ENCODE results near the gene CRKL.

The CRKL gene

GRCh38 chr22:20885557-20886323, 31.5 kb upstream of the CRKL start (continued):
- TF ChIP-seq HIC1 (tag by site-specific recombination; IDR thresholded peaks at IDR 0.05), result peak; percentile 76
- TF ChIP-seq ZEB2 (tag by site-specific recombination; IDR thresholded peaks at IDR 0.05), result peak; percentile 25; the same call in 1 of the 2 replicates

GRCh38 chr22:20887375-20887774, 29.8 kb upstream of the CRKL start:
- Histone ChIP-seq H3K36me3 (ENCODE audit: control insufficient read depth in 2 of 2, insufficient read depth in 1 of 2, low read length in 2 of 2) (peaks cover 0 to 60% of the 10 kb centered on the region in 2 experiments; a peak in 2 of 3 replicates), H3K4me1 (ENCODE audit: control insufficient read depth, insufficient read depth, low read length) (no peaks in the 10 kb centered on the region), H3K9me3 (ENCODE audit: control insufficient read depth, insufficient read depth, low read depth, low read length) (no peaks in the 10 kb centered on the region), H3K27ac (ENCODE audit: extremely low read depth, low read depth, low read length) (no peak overlapping the region), H3K4me3 (ENCODE audit: low read depth, low read length) (no peak overlapping the region)
- no peak for TF ChIP-seq HOXC10 (CRISPR knock-in tag; IDR thresholded peaks at IDR 0.05)
- ChIA-PET POLR2A (no interaction called here), CTCF (no interaction called here)

- Histone ChIP-seq H3K36me3 (ENCODE audit: control insufficient read depth in 2 of 2, insufficient read depth in 1 of 2, low read length in 2 of 2) (peaks cover 0 to 44% of the 10 kb centered on the region in 2 experiments; a peak in 2 of 3 replicates), H3K27ac (ENCODE audit: extremely low read depth, low read depth, low read length) (no peak overlapping the region), H3K9me3 (ENCODE audit: control insufficient read depth, insufficient read depth, low read depth, low read length) (no peaks in the 10 kb centered on the region), H3K4me1 (ENCODE audit: control insufficient read depth, insufficient read depth, low read length) (no peaks in the 10 kb centered on the region), H3K4me3 (ENCODE audit: low read depth, low read length) (no peak overlapping the region)
- CTCF ChIA-PET, result interaction anchor here (0.6 to 0.8 kb wide), 3 partner anchors 12 to 27 kb away, joined by 3 to 5 read pairs (median 4); no protein-coding TSS in a partner anchor
- TF ChIP-seq ZNF514 (tag by site-specific recombination; IDR thresholded peaks at IDR 0.05) (no peak), YY1 (tag by site-specific recombination; IDR thresholded peaks at IDR 0.05) (no peak), ZNF658 (tag by site-specific recombination; IDR thresholded peaks at IDR 0.05) (no peak), REST (tag by site-specific recombination; IDR thresholded peaks at IDR 0.05) (no peak), ZNF558 (tag by site-specific recombination; IDR thresholded peaks at IDR 0.05) (no peak), GFI1B (tag by site-specific recombination; IDR thresholded peaks at IDR 0.05) (no peak), TRIM28 (IDR thresholded peaks at IDR 0.05; ENCODE audit: borderline replicate concordance, low read length) (no peak), ZNF175 (tag by site-specific recombination; IDR thresholded peaks at IDR 0.05) (no peak), SCRT2 (tag by site-specific recombination; IDR thresholded peaks at IDR 0.05) (no peak; the same call in 1 of the 2 replicates)
- TF ChIP-seq, protein P1, sequence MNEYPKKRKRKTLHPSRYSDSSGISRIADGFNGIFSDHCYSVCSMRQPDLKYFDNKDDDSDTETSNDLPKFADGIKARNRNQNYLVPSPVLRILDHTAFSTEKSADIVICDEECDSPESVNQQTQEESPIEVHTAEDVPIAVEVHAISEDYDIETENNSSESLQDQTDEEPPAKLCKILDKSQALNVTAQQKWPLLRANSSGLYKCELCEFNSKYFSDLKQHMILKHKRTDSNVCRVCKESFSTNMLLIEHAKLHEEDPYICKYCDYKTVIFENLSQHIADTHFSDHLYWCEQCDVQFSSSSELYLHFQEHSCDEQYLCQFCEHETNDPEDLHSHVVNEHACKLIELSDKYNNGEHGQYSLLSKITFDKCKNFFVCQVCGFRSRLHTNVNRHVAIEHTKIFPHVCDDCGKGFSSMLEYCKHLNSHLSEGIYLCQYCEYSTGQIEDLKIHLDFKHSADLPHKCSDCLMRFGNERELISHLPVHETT (tag by site-specific recombination; IDR thresholded peaks at IDR 0.05), result no peak
- POLR2A ChIA-PET, result no interaction called here
Measured at GRCh38 chr22:20889025-20889704, 28.0 kb upstream of the CRKL start.

Measured in HEK293 (cell line).